ENCODE measurements around the gene PSME1.
A peak's percentile ranks its signal among the peaks of the same experiment; 100 is the strongest.

The PSME1 gene

DNA sequence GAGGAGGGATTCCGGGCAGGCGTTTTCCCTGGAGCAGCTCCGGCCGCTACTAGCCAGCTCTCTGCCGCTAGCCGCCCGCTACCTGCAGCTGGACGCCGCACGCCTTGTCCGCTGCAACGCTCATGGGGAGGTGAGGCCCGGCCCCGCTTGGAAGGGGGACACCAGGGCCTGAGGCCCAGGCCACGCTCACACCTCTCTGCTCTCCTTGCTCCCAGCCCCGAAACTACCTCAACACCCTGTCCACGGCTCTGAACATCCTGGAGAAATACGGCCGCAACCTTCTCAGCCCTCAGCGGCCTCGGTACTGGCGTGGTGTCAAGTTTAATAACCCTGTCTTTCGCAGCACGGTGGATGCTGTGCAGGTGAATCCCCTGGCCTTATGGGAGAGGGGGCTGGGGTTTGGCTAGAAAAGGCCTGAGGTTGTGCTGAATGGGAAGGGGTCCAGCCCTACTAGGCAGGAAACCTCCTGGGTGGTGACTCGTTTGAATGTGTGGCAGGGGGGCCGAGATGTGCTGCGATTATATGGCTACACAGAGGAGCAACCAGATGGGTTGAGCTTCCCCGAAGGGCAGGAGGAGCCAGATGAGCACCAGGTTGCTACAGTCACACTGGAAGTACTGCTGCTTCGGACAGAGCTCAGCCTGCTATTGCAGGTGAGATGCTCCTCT lies 11.9 kb downstream of the PSME1 start:
- DNase-seq, result no peak

DNA sequence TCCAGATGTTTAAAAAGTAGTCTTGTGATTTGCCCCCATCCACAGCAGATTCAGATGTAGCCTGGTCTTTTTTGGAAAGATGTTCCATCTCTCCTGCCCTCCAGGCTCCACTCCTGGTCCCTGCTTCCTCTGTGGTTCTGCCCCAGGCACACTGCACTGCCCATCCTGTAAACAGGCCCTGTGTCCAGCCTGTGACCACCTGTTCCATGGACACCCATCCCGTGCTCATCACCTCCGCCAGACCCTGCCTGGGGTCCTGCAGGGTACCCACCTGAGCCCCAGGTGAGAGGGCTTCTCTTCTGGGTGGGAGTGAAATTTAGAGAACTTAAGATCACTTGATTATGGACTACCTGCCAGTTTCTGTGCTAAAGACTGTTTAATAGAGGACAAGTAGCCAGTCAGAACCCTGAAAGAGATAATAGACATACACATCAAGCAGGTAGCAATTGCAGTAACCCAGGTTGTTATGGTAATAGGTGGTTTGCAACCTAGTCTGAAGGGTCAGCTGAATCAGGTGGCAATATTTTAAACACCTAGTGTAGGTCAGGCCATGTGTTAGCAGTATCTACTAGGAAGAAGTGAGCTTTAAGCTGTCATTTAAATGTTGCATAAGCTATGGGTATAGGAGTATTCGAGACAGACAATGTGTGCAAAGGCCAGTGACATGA lies 13.4 kb downstream of the PSME1 start:
- no peak for DNase-seq

DNA sequence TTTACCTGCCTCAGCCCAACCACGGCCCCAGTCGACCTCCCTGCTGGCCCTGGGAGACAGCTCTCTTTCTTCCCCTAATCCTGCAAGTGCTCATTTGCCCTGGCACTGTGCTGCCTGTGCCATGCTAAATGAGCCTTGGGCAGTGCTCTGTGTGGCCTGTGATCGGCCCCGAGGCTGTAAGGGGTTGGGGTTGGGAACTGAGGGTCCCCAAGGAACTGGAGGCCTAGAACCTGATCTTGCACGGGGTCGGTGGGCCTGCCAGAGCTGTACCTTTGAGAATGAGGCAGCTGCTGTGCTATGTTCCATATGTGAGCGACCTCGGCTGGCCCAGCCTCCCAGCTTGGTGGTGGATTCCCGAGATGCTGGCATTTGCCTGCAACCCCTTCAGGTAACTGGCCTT lies 14.1 kb downstream of the PSME1 start:
- DNase-seq, result no peak

DNA sequence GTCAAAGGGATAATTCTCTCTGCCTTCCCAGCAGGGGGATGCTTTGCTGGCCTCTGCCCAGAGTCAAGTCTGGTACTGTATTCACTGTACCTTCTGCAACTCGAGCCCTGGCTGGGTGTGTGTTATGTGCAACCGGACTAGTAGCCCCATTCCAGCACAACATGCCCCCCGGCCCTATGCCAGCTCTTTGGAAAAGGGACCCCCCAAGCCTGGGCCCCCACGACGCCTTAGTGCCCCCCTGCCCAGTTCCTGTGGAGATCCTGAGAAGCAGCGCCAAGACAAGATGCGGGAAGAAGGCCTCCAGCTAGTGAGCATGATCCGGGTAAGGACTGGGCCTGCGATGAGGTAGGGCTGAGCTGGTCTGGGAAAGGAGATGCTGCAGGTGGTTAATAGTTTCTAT lies 14.6 kb downstream of the PSME1 start:
- DNase-seq, result no peak

DNA sequence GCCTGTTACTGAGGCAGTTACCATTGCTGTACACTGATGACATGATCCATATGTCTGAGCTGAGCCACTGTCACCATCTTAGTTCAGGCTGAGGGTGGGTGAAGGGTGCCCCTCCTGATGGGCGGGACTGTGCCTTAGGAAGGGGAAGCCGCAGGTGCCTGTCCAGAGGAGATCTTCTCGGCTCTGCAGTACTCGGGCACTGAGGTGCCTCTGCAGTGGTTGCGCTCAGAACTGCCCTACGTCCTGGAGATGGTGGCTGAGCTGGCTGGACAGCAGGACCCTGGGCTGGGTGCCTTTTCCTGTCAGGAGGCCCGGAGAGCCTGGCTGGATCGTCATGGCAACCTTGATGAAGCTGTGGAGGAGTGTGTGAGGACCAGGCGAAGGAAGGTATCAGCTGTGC lies 15.0 kb downstream of the PSME1 start:
- DNase-seq, result no peak

DNA sequence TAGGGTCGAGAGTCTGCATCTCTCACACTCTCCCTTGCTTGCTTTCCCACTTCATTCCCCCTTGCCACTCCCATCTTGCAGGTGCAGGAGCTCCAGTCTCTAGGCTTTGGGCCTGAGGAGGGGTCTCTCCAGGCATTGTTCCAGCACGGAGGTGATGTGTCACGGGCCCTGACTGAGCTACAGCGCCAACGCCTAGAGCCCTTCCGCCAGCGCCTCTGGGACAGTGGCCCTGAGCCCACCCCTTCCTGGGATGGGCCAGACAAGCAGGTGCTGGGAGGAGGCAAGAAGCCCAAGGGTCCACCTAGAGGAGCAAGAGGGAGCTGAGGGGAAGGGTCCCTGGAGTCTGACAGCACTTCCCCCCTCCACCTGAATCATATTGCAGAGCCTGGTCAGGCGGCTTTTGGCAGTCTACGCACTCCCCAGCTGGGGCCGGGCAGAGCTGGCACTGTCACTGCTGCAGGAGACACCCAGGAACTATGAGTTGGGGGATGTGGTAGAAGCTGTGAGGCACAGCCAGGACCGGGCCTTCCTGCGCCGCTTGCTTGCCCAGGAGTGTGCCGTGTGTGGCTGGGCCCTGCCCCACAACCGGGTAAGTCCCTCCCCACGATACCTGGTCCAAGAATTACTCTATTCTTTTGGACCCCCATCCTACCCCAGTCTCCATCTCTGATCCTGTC lies 15.5 kb downstream of the PSME1 start:
- no peak for DNase-seq

DNA sequence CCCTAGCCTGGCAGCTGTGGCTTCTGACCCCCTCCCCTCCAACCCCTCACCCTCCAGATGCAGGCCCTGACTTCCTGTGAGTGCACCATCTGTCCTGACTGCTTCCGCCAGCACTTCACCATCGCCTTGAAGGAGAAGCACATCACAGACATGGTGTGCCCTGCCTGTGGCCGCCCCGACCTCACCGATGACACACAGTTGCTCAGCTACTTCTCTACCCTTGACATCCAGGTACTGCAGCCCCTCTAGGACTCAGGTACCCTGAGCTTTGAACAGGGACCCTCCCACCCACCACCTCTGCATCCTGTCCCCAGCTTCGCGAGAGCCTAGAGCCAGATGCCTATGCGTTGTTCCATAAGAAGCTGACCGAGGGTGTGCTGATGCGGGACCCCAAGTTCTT lies 19.1 kb downstream of the PSME1 start:
- DNase-seq, result no peak

DNA sequence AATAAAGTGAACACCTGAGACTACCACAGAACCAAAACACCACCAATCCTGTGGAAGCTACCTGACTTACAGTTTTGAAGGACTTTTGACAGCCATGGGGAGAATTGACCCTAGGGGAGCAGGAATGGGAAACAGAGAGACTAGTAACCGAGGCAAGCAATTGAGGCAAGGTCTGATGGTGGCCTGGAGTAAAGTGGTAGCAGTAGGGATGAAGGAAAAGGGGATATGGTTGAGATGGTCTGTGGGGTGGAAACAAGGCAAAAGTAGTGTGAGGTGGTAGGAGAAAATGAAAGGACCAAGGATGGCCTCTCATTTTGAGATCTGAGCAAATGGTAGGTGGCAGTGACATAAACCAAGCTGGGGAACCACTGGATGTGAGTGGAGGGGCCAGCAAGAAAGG lies 20.8 kb downstream of the PSME1 start:
- DNase-seq, result no peak

DNA sequence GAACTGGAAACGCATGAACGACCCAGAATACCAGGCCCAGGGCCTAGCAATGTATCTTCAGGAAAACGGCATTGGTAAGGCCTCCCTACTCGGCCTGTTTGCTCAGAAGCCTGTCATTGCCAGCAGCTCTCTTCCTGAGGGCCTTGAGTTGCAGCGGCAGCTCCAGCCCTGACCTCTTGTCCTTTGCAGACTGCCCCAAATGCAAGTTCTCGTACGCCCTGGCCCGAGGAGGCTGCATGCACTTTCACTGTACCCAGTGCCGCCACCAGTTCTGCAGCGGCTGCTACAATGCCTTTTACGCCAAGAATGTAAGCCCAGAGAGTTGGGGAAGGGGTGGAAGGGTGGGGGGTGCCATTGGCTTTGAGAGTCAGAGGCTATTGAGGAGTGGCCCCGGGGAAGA lies 21.3 kb downstream of the PSME1 start:
- DNase-seq, result no peak

DNA sequence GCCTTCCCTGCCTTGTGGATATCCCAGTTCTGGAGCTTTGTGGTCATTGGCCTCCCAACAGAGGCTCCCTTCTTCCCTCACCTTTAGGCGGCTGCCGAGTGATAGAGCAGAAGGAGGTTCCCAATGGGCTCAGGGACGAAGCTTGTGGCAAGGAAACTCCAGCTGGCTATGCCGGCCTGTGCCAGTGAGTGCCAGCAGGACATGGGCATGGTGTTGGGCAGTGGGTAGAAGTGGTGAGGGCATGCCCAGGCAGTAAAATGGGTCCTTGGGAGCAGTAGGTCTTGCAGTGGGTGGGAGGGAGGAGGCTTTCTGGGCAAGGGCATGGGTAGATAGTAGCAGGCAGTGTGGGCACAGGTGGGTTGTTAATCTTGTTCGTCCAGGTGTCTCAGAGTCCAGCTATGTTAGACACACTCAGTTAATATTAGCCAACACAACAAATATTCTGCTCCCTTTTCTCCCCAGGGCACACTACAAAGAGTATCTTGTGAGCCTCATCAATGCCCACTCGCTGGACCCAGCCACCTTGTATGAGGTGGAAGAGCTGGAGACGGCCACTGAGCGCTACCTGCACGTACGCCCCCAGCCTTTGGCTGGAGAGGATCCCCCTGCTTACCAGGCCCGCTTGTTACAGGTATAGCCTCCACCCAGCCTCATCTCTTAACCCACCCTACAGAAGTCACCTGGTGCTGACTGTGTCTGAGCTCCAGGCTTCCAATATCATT lies 23.9 kb downstream of the PSME1 start:
- no peak for DNase-seq

DNA sequence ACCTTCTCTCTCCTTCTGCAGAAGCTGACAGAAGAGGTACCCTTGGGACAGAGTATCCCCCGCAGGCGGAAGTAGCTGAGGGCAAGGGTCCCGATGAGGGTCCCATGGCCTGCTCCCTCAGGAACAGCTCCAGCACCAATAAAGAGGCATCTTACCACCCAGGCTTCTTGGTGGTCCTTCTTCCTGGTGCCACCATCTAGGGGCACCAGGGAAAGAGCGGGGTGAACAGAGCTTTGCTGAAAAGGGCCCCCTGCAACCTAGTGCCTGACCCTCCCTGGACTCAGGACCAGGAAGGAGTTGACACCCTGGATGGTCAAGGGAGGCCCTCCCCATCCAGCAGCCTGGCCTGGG lies 24.5 kb downstream of the PSME1 start:
- no peak for DNase-seq

DNA sequence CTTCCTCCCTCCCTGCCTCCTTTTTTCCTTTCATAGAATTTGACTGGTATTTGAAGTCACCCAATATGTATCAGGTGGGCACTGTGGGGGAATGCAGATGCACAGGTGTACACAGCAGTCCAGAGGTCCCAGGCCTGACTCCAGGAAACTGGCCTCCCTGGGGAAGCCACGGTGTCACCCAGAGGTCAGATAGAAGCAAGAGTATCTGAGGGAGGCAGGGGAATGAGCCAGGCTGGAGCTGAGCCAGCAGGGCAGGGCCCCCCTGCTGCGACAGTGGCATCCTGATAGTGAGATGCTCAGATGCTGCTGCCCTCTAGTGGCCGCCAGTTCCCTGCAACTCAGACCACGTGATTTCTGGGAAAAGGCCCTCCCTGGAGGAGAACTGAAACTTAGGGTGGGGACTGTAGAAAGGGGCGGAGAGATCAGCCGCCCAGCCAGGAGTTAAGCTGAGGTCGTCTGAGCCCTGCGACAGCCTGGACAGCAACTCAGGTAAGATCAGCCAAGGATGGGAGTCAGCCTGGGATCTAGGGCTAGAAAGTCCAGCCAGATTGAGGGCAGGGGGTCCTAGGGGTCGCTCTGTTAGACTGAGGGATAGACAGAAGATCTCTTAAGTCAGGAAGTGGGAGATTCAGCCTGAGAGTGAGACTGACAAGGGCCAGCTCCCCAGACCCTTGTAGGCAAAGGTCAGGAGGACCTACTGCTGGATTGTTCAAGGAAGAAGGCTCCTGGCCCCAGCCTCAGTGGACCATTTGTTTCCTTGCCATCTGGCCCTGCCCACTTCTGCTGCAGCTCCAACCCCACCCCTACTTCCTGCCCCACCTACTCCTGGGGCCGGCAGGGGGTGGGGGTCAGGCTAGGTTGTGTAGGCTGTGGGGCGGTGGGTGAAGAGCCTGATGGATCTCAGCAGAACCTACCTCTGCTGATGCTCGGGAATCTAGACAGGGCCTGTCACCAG lies 25.1 kb downstream of the PSME1 start, which contains the start of gene IRF9:
IRF9 (plus strand) TSS at position 416 of the 955 bp plus-strand sequence. CDS start 880 bp downstream, outside the sequence.
- DNase-seq, result peak; percentile 97

DNA sequence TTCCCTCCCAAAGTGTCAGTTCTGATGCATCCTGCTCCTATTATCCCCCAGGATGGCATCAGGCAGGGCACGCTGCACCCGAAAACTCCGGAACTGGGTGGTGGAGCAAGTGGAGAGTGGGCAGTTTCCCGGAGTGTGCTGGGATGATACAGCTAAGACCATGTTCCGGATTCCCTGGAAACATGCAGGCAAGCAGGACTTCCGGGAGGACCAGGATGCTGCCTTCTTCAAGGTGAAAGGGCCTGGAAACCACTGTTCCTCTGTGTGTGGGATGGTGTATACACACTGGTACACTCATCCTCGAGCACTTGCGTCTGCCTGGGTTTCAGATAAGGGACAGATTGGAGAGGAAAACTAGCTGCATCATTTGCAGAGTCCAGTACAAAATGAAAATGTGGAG lies 26.1 kb downstream of the PSME1 start:
- DNase-seq, result no peak

DNA sequence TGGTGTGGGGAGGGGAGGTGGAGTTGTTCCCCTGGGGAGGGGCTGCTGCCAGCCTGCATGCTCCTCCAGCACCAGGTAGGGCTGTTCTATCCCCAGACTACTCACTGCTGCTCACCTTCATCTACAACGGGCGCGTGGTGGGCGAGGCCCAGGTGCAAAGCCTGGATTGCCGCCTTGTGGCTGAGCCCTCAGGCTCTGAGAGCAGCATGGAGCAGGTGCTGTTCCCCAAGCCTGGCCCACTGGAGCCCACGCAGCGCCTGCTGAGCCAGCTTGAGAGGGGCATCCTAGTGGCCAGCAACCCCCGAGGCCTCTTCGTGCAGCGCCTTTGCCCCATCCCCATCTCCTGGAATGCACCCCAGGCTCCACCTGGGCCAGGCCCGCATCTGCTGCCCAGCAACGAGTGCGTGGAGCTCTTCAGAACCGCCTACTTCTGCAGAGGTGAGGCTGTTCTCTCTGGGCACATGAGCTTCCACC lies 28.6 kb downstream of the PSME1 start:
- no peak for DNase-seq

DNA sequence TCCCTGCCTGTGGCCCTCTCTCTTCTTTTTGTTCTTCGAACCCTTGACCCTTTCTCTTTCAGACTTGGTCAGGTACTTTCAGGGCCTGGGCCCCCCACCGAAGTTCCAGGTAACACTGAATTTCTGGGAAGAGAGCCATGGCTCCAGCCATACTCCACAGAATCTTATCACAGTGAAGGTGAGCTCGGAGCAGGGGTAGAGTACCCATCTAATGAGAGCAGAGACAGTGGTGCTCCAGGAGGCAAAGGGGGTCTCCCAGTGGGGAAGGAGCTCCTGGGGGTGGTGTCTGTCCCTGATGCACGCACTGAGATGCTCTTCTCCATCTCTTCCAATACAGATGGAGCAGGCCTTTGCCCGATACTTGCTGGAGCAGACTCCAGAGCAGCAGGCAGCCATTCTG lies 29.8 kb downstream of the PSME1 start:
- DNase-seq, result no peak

DNA sequence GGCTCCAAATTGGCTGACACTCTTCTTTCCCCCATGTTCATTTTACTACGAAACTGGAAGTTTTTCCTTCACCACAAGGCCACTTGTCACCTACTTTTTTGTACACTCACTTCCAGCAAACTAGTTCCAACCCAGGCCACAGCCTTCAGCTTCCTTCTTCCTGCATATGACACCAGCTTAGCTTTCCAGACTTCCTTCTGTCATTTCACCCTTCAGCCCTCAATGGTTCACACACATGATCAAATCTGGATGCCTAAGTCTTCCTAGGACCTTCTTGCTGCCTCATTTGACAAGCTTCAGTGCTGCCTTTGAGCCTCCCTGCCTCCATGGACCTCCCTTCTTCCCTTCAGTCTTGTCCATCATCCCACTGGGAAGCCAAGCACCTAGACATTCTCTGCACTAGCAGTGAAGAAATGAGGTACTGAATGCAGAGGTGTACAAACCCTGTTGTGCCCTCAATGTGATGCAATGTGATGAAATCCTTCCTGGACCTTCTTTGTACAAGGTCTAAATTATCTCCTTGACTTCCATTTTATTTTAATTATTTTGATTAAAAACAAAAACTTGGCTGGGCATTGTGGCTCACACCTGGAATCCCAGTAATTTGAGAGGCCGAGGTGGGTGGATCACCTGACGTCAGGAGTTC lies 31.6 kb downstream of the PSME1 start:
- no peak for DNase-seq

DNA sequence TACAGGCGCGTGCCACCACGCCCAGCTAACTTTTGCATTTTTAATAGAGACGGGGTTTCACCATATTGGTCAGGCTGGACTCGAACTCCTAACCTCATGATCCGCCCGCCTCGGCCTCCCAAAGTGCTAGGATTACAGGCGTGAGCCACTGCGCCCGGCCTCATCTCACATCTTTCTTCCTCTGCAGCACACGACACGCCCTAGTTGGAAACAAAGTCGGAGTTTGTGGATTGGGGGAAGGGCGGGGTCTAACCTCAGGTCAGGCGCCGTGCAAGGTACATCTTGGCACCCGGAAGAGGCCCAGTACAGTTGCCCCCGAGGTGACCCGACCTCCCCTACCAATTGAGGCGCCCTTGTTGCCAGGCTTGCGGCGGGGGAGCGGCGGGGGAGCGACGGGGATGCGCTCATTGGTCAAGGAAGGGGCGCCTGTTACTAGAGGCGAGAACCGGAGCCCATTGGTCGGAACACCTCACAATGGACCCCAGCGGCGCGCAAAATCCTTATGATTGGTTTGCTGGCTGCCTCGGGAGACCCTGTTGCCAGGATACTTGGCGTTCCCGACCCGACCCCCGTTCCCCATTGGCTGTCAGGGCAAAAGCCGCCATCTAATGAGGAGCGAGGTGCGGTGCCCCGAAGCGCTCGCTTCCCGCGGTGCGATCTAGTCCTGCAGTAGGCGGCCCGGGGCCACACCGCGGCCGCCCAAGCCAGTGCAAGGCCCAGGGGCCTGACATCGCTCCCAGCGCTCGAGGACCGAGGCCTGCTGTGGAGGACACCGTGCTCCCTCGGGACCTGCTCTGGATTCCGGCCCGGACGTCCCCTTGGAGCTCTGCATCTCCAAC lies 35.6 kb downstream of the PSME1 start, which contains the start of gene REC8:
REC8 (plus strand) TSS at position 659 of the 839 bp plus-strand sequence. CDS start 473 bp downstream, outside the sequence.
- DNase-seq, result peak; percentile 49

DNA sequence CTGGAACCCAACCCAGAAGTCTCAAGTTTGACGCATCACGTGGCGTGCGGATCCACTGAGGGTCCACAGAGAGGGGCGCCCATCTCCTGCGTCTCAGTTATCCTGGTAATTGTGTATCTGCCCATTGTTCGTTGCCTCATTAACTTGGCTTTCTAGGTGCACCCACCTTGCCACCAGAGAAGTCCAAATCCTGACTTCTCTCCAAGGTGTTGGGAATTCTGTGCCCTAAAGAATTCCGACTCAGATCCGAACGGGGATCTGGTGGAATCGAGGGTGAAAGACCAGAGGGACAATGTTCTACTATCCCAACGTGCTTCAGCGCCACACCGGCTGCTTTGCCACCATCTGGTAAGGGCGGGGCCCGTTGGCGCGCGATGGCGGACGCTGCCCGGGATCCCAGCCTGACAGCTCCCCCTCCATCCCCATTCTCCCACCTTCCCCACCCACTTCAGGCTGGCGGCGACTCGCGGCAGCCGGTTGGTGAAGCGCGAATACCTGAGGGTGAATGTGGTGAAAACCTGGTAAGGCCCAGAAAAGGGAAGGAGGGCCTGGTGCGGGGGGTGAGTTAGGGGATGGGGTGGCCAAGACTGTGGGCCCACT lies 36.4 kb downstream of the PSME1 start:
- DNase-seq, result no peak

DNA sequence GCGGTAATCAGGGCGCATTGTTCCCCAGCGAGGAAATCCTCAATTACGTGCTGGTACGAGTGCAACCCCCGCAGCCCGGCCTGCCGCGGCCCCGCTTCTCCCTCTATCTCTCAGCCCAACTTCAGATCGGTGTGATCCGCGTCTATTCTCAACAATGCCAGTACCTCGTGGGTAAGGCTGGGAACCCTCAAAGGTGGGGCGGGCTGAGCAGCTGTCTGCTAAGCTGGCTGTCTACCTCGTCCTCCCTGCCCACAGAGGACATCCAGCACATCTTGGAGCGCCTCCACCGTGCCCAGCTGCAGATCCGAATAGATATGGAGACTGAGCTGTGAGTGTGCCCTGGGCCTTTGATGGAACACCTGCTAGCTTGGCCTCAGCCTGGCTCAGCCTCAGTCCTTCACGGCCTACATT lies 36.9 kb downstream of the PSME1 start:
- DNase-seq, result no peak

DNA sequence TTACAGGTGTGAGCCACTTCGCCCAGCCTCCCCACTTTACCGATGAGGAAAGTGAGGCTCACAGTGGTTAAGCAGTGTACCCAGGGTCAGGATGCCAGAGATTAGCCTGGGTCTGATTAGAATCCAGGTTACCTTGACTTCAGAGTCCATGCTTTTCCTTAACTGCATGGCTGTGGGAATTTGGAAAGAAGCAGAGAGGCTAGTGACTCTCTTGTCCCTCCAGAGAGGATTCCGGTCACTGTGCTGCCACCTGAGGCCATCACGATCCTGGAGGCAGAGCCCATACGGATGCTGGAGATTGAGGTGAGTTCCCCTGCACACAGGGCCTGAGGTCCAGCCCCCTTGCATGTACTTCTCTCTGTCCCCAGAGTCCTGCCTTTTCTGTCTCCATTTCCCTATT lies 40.6 kb downstream of the PSME1 start:
- DNase-seq, result no peak

Data from T-helper 9 cell (primary cell).